ENCODE results near the gene DDX59. TPM values are rescaled to one million over a fixed set of nuclear protein-coding genes. Genes with fewer than 3 reads are reported as not detected.

The DDX59 gene
- total RNA-seq (20.8 TPM), polyA plus RNA-seq (ENCODE audit: insufficient read depth, low read depth, low replicate concordance) (18.2 TPM)
- long read RNA-seq, donor 1, partial matches to known transcripts = 0 of 1 reads
- long read RNA-seq, donor 1, other reads (novel, unspliced or antisense) = 0 of 1 reads
- long read RNA-seq, donor 2, partial matches to known transcripts = 0 of 1 reads
- long read RNA-seq, donor 2, other reads (novel, unspliced or antisense) = 0 of 1 reads
- long read RNA-seq, donor 3, partial matches to known transcripts = 0 of 1 reads
- long read RNA-seq, donor 3, other reads (novel, unspliced or antisense) = 0 of 1 reads
- long read RNA-seq, donor 4 = 0 reads
- long read RNA-seq, donor 5 = 0 reads
- long read RNA-seq, donor 6, partial matches to known transcripts = 0 of 2 reads
- long read RNA-seq, donor 6, other reads (novel, unspliced or antisense) = 0 of 2 reads
- long read RNA-seq, donor 7, transcript DDX59-201 (8 exons, 2,289 nt) = major isoform, 5 of 15 reads
- long read RNA-seq, donor 7, partial matches to known transcripts = 2 of 15 reads
- long read RNA-seq, donor 7, other reads (novel, unspliced or antisense) = 8 of 15 reads
- long read RNA-seq, donor 8, partial matches to known transcripts = 0 of 1 reads
- long read RNA-seq, donor 8, other reads (novel, unspliced or antisense) = 0 of 1 reads
- long read RNA-seq, donor 9, partial matches to known transcripts = 0 of 3 reads
- long read RNA-seq, donor 9, other reads (novel, unspliced or antisense) = 0 of 3 reads
- long read RNA-seq, donor 10, partial matches to known transcripts = 7 of 11 reads
- long read RNA-seq, donor 10, other reads (novel, unspliced or antisense) = 0 of 11 reads

DNA sequence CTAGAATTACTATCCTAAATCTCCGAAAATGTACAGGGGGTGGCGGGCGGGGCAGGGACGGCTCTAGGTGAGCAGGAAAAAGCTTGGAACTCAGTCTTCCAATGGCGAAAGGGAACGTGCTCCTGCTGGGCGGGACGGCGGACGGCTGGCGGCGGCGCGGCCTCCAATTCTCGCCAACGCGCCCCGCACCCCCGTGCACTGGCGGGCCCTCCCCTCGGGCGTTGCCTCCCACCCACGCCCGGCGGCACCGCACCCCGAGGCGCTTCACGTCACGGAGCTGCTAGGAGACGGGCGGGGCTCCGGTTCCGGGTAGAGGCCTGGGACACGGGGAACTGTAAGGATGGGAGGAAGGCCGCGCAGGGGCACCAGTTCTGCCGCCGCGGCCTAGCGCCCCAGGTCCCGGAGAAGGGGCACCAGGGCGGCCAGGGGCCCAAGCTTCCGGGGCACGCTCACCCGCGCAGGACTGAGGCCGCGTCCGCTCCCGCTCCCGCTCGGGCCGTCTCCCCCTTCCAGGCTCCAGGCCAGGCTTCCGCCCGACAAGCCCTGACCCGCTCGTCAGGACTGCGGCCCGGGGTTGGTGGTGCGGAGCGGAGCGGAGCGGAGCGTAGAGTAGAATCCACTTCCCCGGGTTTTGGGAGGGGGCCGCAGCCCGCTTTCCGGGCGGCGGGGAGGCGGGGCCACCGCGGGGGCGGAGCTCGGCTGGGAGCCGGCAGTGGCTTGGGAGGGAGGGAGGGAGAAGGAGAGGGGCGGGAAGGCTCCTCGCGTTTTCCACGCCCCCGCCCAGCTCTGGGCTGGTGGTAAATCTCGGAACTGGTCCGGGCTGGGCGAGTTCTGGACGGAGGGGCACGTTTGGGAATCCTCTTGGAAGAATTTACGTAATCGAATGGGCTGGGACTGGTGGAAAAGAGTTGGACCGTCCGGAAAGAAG lies at the start of gene DDX59:
Gene DDX59 (minus strand): TSS at position 594 of the 928 bp plus-strand sequence. CDS start 3,167 bp downstream, outside the sequence.
- peaks cover 2 to 17% (median 8%) of the 10 kb centered on the region in 3 donors for H3K4me1 ChIP-seq (ENCODE audit: control insufficient read depth in 2 of 3, insufficient read depth in 2 of 3, low read depth in 1 of 3, low read length in 3 of 3)
- no peaks in the 10 kb centered on the region for H3K27me3 ChIP-seq (ENCODE audit: control insufficient read depth, insufficient read depth, low read length)
- FAIRE-seq (no peak), DNase-seq (peak; percentile 97 to 99 (median 98))
- peak within 1 kb of the TSS; percentile 60 to 78 (median 68) for H3K4me3 ChIP-seq (ENCODE audit: low read length in 3 of 3)
- peak within 1 kb of the TSS; percentile 98 to 100 for H3K27ac ChIP-seq (ENCODE audit: low read depth in 2 of 2, low read length in 2 of 2)
- intact Hi-C loops (cut with DNase I) = no loop called here
- H3K9me3 ChIP-seq (ENCODE audit: control insufficient read depth in 2 of 3, insufficient read depth in 1 of 3, low read length in 3 of 3) = no peaks in the 10 kb centered on the region
- peaks cover 0 to 8% (median 0%) of the 10 kb centered on the region in 3 donors for H3K36me3 ChIP-seq (ENCODE audit: control insufficient read depth in 2 of 3, insufficient read depth in 3 of 3, low read length in 3 of 3)
- H3K9ac ChIP-seq (ENCODE audit: low read length in 3 of 3) = peak within 1 kb of the TSS; percentile 49 to 96 (median 91)
- TF ChIP-seq, protein P1, sequence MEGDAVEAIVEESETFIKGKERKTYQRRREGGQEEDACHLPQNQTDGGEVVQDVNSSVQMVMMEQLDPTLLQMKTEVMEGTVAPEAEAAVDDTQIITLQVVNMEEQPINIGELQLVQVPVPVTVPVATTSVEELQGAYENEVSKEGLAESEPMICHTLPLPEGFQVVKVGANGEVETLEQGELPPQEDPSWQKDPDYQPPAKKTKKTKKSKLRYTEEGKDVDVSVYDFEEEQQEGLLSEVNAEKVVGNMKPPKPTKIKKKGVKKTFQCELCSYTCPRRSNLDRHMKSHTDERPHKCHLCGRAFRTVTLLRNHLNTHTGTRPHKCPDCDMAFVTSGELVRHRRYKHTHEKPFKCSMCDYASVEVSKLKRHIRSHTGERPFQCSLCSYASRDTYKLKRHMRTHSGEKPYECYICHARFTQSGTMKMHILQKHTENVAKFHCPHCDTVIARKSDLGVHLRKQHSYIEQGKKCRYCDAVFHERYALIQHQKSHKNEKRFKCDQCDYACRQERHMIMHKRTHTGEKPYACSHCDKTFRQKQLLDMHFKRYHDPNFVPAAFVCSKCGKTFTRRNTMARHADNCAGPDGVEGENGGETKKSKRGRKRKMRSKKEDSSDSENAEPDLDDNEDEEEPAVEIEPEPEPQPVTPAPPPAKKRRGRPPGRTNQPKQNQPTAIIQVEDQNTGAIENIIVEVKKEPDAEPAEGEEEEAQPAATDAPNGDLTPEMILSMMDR (IDR thresholded peaks at IDR 0.05; ENCODE audit: borderline replicate concordance, extremely low read depth, insufficient read depth) = no peak

DNA sequence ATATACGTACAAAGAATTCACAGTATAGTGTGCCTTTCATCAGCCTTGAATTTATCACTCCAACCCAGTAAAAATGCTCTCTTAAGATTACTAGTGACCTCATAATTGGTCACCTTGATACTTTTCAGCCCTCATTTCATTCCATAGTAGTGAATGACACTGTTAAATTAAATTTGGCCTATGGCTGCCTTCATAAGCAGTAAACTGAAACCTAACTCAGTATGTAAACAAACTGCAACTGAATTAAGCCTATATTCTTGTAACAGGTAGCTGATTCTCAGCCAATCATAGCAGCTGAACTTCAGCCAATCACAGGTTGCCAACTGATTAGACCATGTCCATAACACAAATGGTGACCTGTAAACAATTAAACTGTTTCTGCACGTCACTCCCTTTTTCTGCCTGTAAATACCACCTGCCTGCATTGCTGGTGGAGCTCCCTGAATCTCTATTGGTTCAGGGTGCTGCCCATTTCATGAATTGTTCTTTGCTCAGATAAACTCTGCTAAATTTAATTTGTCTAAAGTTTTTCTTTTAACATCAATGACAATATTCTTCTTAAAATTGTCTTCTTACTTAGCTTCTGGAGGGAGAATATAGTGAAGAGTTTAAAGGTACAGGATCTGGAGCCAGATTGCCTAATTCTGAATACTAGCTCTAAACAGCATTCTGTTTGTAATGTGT lies 44.9 kb upstream of the DDX59 start:
- TF ChIP-seq, protein P1 (IDR thresholded peaks at IDR 0.05; ENCODE audit: borderline replicate concordance, extremely low read depth, insufficient read depth) = no peak
- Histone ChIP-seq H3K4me1 (ENCODE audit: control insufficient read depth in 2 of 3, insufficient read depth in 2 of 3, low read depth in 1 of 3, low read length in 3 of 3) (no peaks in the 10 kb centered on the region), H3K9me3 (ENCODE audit: control insufficient read depth in 2 of 3, insufficient read depth in 1 of 3, low read length in 3 of 3) (no peaks in the 10 kb centered on the region), H3K4me3 (ENCODE audit: low read length in 3 of 3) (no peak overlapping the region), H3K36me3 (ENCODE audit: control insufficient read depth in 2 of 3, insufficient read depth in 3 of 3, low read length in 3 of 3) (no peaks in the 10 kb centered on the region), H3K9ac (ENCODE audit: low read length in 3 of 3) (no peak overlapping the region), H3K27ac (ENCODE audit: low read depth in 2 of 2, low read length in 2 of 2) (no peak overlapping the region), H3K27me3 (ENCODE audit: control insufficient read depth, insufficient read depth, low read length) (no peaks in the 10 kb centered on the region)
- FAIRE-seq (no peak), DNase-seq (no peak)
- intact Hi-C loops (cut with DNase I) = no loop called here

DNA sequence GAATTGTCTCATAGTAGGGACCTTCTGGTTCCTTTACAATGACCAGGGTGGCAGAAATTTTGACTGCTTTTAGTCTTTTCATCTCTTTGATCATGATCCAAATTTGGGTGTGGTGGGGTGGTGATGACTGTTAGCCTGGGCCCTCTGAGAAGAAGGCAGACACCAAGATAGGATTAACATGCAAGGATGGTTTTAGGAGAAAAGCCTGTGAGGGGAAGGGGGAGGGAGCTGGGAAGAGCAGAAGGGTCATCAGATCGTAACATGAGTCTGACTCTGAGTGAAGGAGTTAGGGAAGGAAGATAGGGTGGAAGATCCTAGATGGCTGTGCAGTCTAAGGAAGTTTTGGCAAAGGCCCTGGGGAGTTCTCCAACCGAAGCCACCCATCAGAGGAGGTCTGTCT lies 40.5 kb upstream of the DDX59 start:
- Histone ChIP-seq H3K36me3 (ENCODE audit: control insufficient read depth in 2 of 3, insufficient read depth in 3 of 3, low read length in 3 of 3) (no peaks in the 10 kb centered on the region), H3K4me3 (ENCODE audit: low read length in 3 of 3) (no peak overlapping the region), H3K27ac (ENCODE audit: low read depth in 2 of 2, low read length in 2 of 2) (no peak overlapping the region), H3K27me3 (ENCODE audit: control insufficient read depth, insufficient read depth, low read length) (no peaks in the 10 kb centered on the region), H3K9me3 (ENCODE audit: control insufficient read depth in 2 of 3, insufficient read depth in 1 of 3, low read length in 3 of 3) (no peaks in the 10 kb centered on the region), H3K4me1 (ENCODE audit: control insufficient read depth in 2 of 3, insufficient read depth in 2 of 3, low read depth in 1 of 3, low read length in 3 of 3) (no peaks in the 10 kb centered on the region), H3K9ac (ENCODE audit: low read length in 3 of 3) (no peak overlapping the region)
- TF ChIP-seq, protein P1 (IDR thresholded peaks at IDR 0.05; ENCODE audit: borderline replicate concordance, extremely low read depth, insufficient read depth) = no peak
- no peak for DNase-seq
- intact Hi-C loops (cut with DNase I) = no loop called here
- FAIRE-seq = no peak
